Upper lobe of left lung (tissue), 6 donors: ENCODE measurements around the gene CCDC92. TPM values are rescaled to one million over a fixed set of nuclear protein-coding genes. Genes with fewer than 3 reads are reported as not detected.
A peak's percentile ranks its signal among the peaks of the same experiment; 100 is the strongest.

Experiments used
- ATAC-seq, 2 donors: fragments of 200-7000 bp; cut with Tn5 transposase; one replicate each; pipeline ENCODE4 v1.9.1; 2022; ENCODE audit warnings: mild to moderate bottlenecking in 2 of 2, moderate library complexity in 2 of 2; ENCODE audit not compliant: low FRiP score in 2 of 2
- DNase-seq, 2 donors: peaks; one replicate each; pipeline ENCODE4 v3.0.0-alpha.2; 2019 to 2020
- H3K27ac ChIP-seq, 4 donors: fragments of 200-600 bp; sonication (generic); one replicate each; pipeline ENCODE4 v1.5.1; 2016 to 2019
- H3K27me3 ChIP-seq, 4 donors: fragments of 200-600 bp; sonication (generic); one replicate each; pipeline ENCODE4 v1.5.1; 2017 to 2019
- H3K36me3 ChIP-seq, 4 donors: fragments of 200-600 bp; sonication (generic); one replicate each; pipeline ENCODE4 v1.5.1; 2016 to 2019
- H3K4me1 ChIP-seq, 4 donors: fragments of 200-600 bp; sonication (generic); one replicate each; pipeline ENCODE4 v1.5.1; 2018 to 2019
- H3K4me3 ChIP-seq, 4 donors: fragments of 200-600 bp; sonication (generic); one replicate each; pipeline ENCODE4 v1.5.1; 2017 to 2019; ENCODE audit warnings: mild to moderate bottlenecking in 2 of 4, moderate library complexity in 1 of 4
- H3K9me3 ChIP-seq, 4 donors: fragments of 200-600 bp; sonication (generic); one replicate each; pipeline ENCODE4 v1.5.1; 2018 to 2019
- EP300 ChIP-seq, 4 donors: sonication (generic); formaldehyde crosslinking; IDR thresholded peaks; one replicate each; pipeline ENCODE4 v1.5.1; 2017; ENCODE audit warnings: antibody characterized with exemption in 4 of 4, control low read depth in 2 of 4
- POLR2A ChIP-seq, 4 donors: fragments of 450-650 bp; IDR thresholded peaks; one replicate each; pipeline ENCODE4 v1.5.1; 2016 to 2017; ENCODE audit warnings: antibody characterized with exemption in 4 of 4, mild to moderate bottlenecking in 2 of 4
- POLR2AphosphoS5 ChIP-seq, 2 donors: sonication (generic); formaldehyde crosslinking; IDR thresholded peaks; one replicate each; pipeline ENCODE4 v1.5.1; 2017; ENCODE audit warnings: antibody characterized with exemption in 2 of 2
- WGBS, 2 donors: methylation state at CpG; one replicate each; pipeline ENCODE4 v1.1.5; 2017 to 2018; 5-methylcytosine and 5-hydroxymethylcytosine counted together
- total RNA-seq, 6 donors: library from RNA; depleted of rRNA in 4 of 6; stranded (reverse); fragments of >200 nt in 4 of 6; gene quantifications; one replicate each; pipeline versions ENCODE4 v1.1.0 to v1.2.1, GENCODE V29; 2016 to 2021
- TF ChIP-seq, protein P1 (sequence below), 6 experiments: fragments of 450-650 bp in 4 of 6; fragments of 200-600 bp in 2 of 6; sonication (generic) in 2 of 6; IDR thresholded peaks; one replicate each; pipeline ENCODE4 v1.5.1; 2016 to 2019; ENCODE audit warnings: antibody characterized with exemption in 6 of 6
- donor health status: DM: no; HTN: no; CAD: no; lungs with moderate emphysema.
- donor health status: DM: no; HTN: yes; CAD: no; lungs with severe emphysema.

The CCDC92 gene
- total RNA-seq, 6 donors from 2014 or later: 33.8 to 48.9 (median 43.7) TPM

DNA sequence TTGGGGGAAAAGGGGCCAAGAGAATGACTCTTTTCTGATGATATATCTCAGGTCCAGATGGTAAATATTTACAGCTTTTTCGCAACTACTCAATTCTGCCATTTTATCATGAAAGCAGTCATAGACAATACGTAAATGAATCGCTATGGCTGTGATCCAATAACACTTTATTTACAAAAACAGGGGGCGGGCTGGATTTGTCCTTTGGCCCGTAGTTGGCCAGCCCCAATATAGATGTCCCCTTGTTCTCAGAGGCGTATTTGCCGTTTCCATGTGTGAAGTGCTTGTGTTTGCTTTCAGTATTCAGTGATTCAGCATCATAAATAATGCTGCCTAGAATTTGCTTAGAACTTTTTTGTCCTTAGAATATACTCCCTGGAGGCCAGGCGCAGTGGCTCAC, 77.2 kb downstream of the CCDC92 start:
- Histone ChIP-seq H3K9me3 (no peaks in the 10 kb centered on the region), H3K4me3 (no peak overlapping the region), H3K36me3 (no peaks in the 10 kb centered on the region), H3K4me1 (no peaks in the 10 kb centered on the region), H3K27ac (no peak overlapping the region), H3K27me3 (no peaks in the 10 kb centered on the region)
- ATAC-seq: no peak
- DNase-seq: no peak
- no peak for TF ChIP-seq EP300 (IDR thresholded peaks at IDR 0.05)
- no peak for TF ChIP-seq POLR2AphosphoS5 (IDR thresholded peaks at IDR 0.05)
- no peak for TF ChIP-seq POLR2A (IDR thresholded peaks at IDR 0.05)
- TF ChIP-seq, protein P1, sequence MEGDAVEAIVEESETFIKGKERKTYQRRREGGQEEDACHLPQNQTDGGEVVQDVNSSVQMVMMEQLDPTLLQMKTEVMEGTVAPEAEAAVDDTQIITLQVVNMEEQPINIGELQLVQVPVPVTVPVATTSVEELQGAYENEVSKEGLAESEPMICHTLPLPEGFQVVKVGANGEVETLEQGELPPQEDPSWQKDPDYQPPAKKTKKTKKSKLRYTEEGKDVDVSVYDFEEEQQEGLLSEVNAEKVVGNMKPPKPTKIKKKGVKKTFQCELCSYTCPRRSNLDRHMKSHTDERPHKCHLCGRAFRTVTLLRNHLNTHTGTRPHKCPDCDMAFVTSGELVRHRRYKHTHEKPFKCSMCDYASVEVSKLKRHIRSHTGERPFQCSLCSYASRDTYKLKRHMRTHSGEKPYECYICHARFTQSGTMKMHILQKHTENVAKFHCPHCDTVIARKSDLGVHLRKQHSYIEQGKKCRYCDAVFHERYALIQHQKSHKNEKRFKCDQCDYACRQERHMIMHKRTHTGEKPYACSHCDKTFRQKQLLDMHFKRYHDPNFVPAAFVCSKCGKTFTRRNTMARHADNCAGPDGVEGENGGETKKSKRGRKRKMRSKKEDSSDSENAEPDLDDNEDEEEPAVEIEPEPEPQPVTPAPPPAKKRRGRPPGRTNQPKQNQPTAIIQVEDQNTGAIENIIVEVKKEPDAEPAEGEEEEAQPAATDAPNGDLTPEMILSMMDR (IDR thresholded peaks at IDR 0.05): no peak
- 80 to 82% methylated on average over 8 of the region's 8 CpGs for WGBS, 2 donors

DNA sequence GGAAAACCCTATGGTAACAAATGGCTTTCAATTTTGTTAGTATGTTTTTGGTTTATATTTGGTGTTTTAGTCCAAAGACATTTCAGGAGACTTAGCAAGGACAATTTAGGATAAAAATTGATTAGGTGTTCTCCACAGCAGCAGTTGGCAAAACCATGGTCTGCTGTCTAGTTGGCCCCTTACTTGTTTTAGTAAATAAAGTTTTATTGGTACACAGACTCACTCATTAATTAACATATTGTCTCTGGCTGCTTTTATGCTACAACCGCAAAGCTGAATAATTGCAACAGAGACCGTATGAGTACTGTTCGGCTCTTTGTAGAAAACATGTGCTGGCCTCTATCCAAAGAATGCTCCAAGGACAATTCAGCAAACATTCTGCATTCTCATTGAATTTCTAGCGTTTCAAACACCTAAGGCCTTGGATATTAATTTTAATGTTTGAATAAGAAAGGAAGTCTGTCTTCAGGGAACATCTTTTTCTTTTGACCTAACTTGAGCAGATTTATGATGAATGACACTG, 77.7 kb downstream of the CCDC92 start:
- WGBS, 2 donors: 56 to 59% methylated on average over 4 of the region's 4 CpGs
- no peaks in the 10 kb centered on the region for H3K9me3 ChIP-seq
- H3K36me3 ChIP-seq: no peaks in the 10 kb centered on the region
- TF ChIP-seq POLR2AphosphoS5 (IDR thresholded peaks at IDR 0.05) (no peak), EP300 (IDR thresholded peaks at IDR 0.05) (no peak), POLR2A (IDR thresholded peaks at IDR 0.05) (no peak)
- TF ChIP-seq, protein P1 (IDR thresholded peaks at IDR 0.05): no peak
- no peak overlapping the region for H3K4me3 ChIP-seq
- H3K27me3 ChIP-seq: no peaks in the 10 kb centered on the region
- no peak for DNase-seq
- ATAC-seq: no peak
- H3K4me1 ChIP-seq: no peaks in the 10 kb centered on the region
- H3K27ac ChIP-seq: no peak overlapping the region

DNA sequence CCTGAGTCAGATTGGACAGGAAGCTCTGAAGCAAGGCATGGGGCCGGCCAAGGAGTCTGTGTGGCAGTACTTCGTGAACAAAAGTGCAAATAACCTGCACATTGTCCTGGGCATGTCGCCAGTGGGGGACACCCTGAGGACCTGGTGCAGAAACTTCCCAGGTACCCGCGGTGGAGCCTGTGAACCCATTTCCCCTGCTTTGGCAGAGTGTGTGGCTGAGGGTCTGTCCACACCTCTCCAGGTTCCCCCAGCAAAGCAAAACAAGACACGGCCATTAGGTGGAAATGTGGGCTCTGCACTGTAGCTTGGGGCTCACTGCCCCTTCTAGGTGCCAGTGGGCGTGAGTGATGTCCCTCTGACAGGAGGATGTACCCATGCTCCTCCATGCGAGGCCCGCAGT, 79.4 kb downstream of the CCDC92 start:
- Histone ChIP-seq H3K4me3 (no peak overlapping the region), H3K27me3 (no peaks in the 10 kb centered on the region), H3K4me1 (no peaks in the 10 kb centered on the region), H3K9me3 (no peaks in the 10 kb centered on the region), H3K36me3 (no peaks in the 10 kb centered on the region), H3K27ac (no peak overlapping the region)
- TF ChIP-seq POLR2AphosphoS5 (IDR thresholded peaks at IDR 0.05): no peak
- no peak for TF ChIP-seq POLR2A (IDR thresholded peaks at IDR 0.05)
- DNase-seq: no peak
- ATAC-seq: peak in 1 of 2 donors; percentile 28
- 68 to 69% methylated on average over 7 to 8 of the region's 9 CpGs for WGBS, 2 donors

DNA sequence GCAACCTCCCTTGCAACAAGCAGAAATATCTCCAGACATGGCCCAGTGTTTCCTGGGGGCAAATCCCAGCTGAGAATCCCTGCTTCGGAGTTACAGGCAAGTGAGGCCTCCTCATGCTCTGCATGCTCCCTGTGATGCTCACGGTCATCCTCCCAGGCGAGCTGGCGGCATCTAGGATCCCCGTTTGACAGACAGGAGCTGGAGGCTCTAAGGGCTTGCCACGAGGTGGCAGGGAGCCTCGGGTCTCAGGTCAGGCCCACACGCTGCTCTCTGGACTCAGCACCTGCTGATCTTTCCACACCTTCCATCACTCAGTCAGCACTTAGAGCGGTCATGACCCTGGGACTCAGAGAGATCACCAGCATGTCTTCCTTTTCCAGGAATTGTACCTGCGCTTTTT, 79.8 kb downstream of the CCDC92 start:
- no peak for ATAC-seq

GRCh38 chr12:123892180-123892559, 80.5 kb downstream of the CCDC92 start:
- Histone ChIP-seq H3K4me3 (no peak overlapping the region), H3K27me3 (no peaks in the 10 kb centered on the region), H3K36me3 (no peaks in the 10 kb centered on the region), H3K4me1 (no peaks in the 10 kb centered on the region), H3K27ac (no peak overlapping the region), H3K9me3 (no peaks in the 10 kb centered on the region)
- 84 to 93% methylated on average over 9 of the region's 9 CpGs for WGBS, 2 donors
- ATAC-seq (no peak), DNase-seq (no peak)
- TF ChIP-seq POLR2AphosphoS5 (IDR thresholded peaks at IDR 0.05) (no peak), EP300 (IDR thresholded peaks at IDR 0.05) (no peak), POLR2A (IDR thresholded peaks at IDR 0.05) (no peak)
- TF ChIP-seq, protein P1 (IDR thresholded peaks at IDR 0.05): no peak

More for the DNA sequence above, 79.8 kb downstream of the CCDC92 start:
- Histone ChIP-seq H3K9me3 (no peaks in the 10 kb centered on the region), H3K36me3 (no peaks in the 10 kb centered on the region), H3K4me1 (no peaks in the 10 kb centered on the region), H3K27ac (no peak overlapping the region), H3K4me3 (no peak overlapping the region), H3K27me3 (no peaks in the 10 kb centered on the region)
- 58 to 78% methylated on average over 8 to 10 of the region's 10 CpGs for WGBS, 2 donors
- peak in 1 of 2 donors; percentile 31 for DNase-seq
- TF ChIP-seq EP300 (IDR thresholded peaks at IDR 0.05) (no peak), POLR2AphosphoS5 (IDR thresholded peaks at IDR 0.05) (no peak), POLR2A (IDR thresholded peaks at IDR 0.05) (no peak)
- TF ChIP-seq, protein P1 (IDR thresholded peaks at IDR 0.05): no peak
